Measurements from ENCODE around the gene BCL11B. TPM values are rescaled to one million over a fixed set of nuclear protein-coding genes. Genes with fewer than 3 reads are reported as not detected.
A peak's percentile ranks its signal among the peaks of the same experiment; 100 is the strongest.

BCL11B gene
- total RNA-seq, 2 experiments from 2014 or later: not detected

GRCh38 chr14:99137001-99137700 lies 134.8 kb downstream of the BCL11B start:
- H3K4me1 ChIP-seq (ENCODE audit: insufficient read depth, low read length, poor library complexity, severe bottlenecking): no peaks in the 10 kb centered on the region
- H3K4me2 ChIP-seq (ENCODE audit: low read length): no peak overlapping the region
- DNase-seq (ENCODE audit: low spot score): no peak
- no peak overlapping the region for H3K4me3 ChIP-seq (ENCODE audit: low read depth, low read length, poor library complexity, severe bottlenecking)
- no TSS peak for BruUV-seq (replicated peaks)
- intact Hi-C loops (cut with micrococcal nuclease; ENCODE audit: unreplicated experiment): no loop called here
- 0 out of 2 replicates have a peak, but pooled peaks have one; percentile 20 for TF ChIP-seq CTCF (conservative IDR thresholded peaks at IDR 0.05; ENCODE audit: low read length)
- TF ChIP-seq EZH2phosphoT487 (IDR thresholded peaks at IDR 0.05; ENCODE audit: borderline replicate concordance, low read depth, low read length): no peak
- H3K79me2 ChIP-seq (ENCODE audit: insufficient read depth, low read depth, low read length): no peaks in the 10 kb centered on the region
- H4K20me1 ChIP-seq (ENCODE audit: insufficient read depth, low read length): no peaks in the 10 kb centered on the region
- peak overlapping the region; percentile 89; the same call in 1 of the 2 replicates for H2AFZ ChIP-seq (ENCODE audit: low read length)
- no peak overlapping the region for H3K27ac ChIP-seq (ENCODE audit: low read depth, low read length, poor library complexity, severe bottlenecking)
- no peaks in the 10 kb centered on the region for H3K9me2 ChIP-seq (ENCODE audit: insufficient read depth, low read length)
- CTCF ChIA-PET (ENCODE audit: unreplicated experiment): no interaction called here
- H3K9me3 ChIP-seq (ENCODE audit: low read length): no peaks in the 10 kb centered on the region
- POLR2A ChIA-PET: no interaction called here
- no peaks in the 10 kb centered on the region for H3K36me3 ChIP-seq (ENCODE audit: insufficient read depth, low read length)

- Histone ChIP-seq H3K9me2 (ENCODE audit: insufficient read depth, low read length) (no peaks in the 10 kb centered on the region), H3K27ac (ENCODE audit: low read depth, low read length, poor library complexity, severe bottlenecking) (no peak overlapping the region), H3K36me3 (ENCODE audit: insufficient read depth, low read length) (no peaks in the 10 kb centered on the region), H2AFZ (ENCODE audit: low read length) (no peak overlapping the region), H3K4me1 (ENCODE audit: insufficient read depth, low read length, poor library complexity, severe bottlenecking) (no peaks in the 10 kb centered on the region), H3K79me2 (ENCODE audit: insufficient read depth, low read depth, low read length) (no peaks in the 10 kb centered on the region), H3K4me3 (ENCODE audit: low read depth, low read length, poor library complexity, severe bottlenecking) (no peak overlapping the region), H4K20me1 (ENCODE audit: insufficient read depth, low read length) (no peaks in the 10 kb centered on the region), H3K4me2 (ENCODE audit: low read length) (no peak overlapping the region), H3K9me3 (ENCODE audit: low read length) (no peaks in the 10 kb centered on the region)
- ChIA-PET POLR2A (no interaction called here), CTCF (ENCODE audit: unreplicated experiment) (no interaction called here)
- no peak for DNase-seq (ENCODE audit: low spot score)
- intact Hi-C loops (cut with micrococcal nuclease; ENCODE audit: unreplicated experiment): no loop called here
- BruUV-seq (replicated peaks): no TSS peak
- no peak for TF ChIP-seq EZH2phosphoT487 (IDR thresholded peaks at IDR 0.05; ENCODE audit: borderline replicate concordance, low read depth, low read length)
- no peak for TF ChIP-seq CTCF (conservative IDR thresholded peaks at IDR 0.05; ENCODE audit: low read length)
Measured at GRCh38 chr14:99136401-99136800, 135.6 kb downstream of the BCL11B start.

- TF ChIP-seq EZH2phosphoT487 (IDR thresholded peaks at IDR 0.05; ENCODE audit: borderline replicate concordance, low read depth, low read length) (no peak), CTCF (conservative IDR thresholded peaks at IDR 0.05; ENCODE audit: low read length) (no peak)
- BruUV-seq (replicated peaks): no TSS peak
- H3K9me3 ChIP-seq (ENCODE audit: low read length): no peaks in the 10 kb centered on the region
- no peak overlapping the region for H3K4me3 ChIP-seq (ENCODE audit: low read depth, low read length, poor library complexity, severe bottlenecking)
- no peaks in the 10 kb centered on the region for H3K9me2 ChIP-seq (ENCODE audit: insufficient read depth, low read length)
- H2AFZ ChIP-seq (ENCODE audit: low read length): no peak overlapping the region
- DNase-seq (ENCODE audit: low spot score): no peak
- H3K27ac ChIP-seq (ENCODE audit: low read depth, low read length, poor library complexity, severe bottlenecking): no peak overlapping the region
- no peaks in the 10 kb centered on the region for H3K4me1 ChIP-seq (ENCODE audit: insufficient read depth, low read length, poor library complexity, severe bottlenecking)
- POLR2A ChIA-PET: no interaction called here
- CTCF ChIA-PET (ENCODE audit: unreplicated experiment): no interaction called here
- no peaks in the 10 kb centered on the region for H3K79me2 ChIP-seq (ENCODE audit: insufficient read depth, low read depth, low read length)
- no peak overlapping the region for H3K4me2 ChIP-seq (ENCODE audit: low read length)
- H3K36me3 ChIP-seq (ENCODE audit: insufficient read depth, low read length): no peaks in the 10 kb centered on the region
- H4K20me1 ChIP-seq (ENCODE audit: insufficient read depth, low read length): no peaks in the 10 kb centered on the region
- intact Hi-C loops (cut with micrococcal nuclease; ENCODE audit: unreplicated experiment): no loop called here
Measured at GRCh38 chr14:99136047-99136400, 136.0 kb downstream of the BCL11B start.

Measured in OCI-LY7 (cell line).